ENCODE results near the gene MFSD6. TPM values are rescaled to one million over a fixed set of nuclear protein-coding genes. Genes with fewer than 3 reads are reported as not detected.

MFSD6 gene
- total and polyA plus RNA-seq, 2 of the 8 experiments (the other 6 are each of a cell fraction or from before 2014, with no cell fraction given) = 1.8 to 5.1 TPM

DNA sequence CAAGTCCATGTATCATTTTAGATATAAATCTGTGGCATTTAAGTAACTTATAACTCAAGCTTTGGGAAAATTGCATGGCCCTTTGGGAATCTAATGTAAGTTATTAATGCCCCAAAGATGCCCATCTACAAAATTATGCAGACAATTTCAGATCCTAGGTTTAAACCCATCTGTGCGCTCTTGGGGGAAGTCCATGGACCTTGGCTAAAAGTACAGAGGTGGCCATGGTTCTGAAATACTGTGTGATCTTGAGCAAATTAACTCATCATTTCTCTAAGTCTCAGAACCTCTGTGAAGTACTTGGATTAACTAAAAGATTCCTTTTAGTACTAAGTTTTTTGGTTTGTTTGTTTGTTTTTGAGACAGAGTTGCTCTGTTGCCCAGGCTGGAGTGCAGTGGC, 45.3 kb upstream of the MFSD6 start:
- Histone ChIP-seq H2AK5ac (ENCODE audit: low read depth, low read length) (no peak overlapping the region), H4K91ac (replicated peaks; ENCODE audit: insufficient read length, low read length) (no peak overlapping the region), H4K5ac (ENCODE audit: insufficient read length, low read depth, low read length) (no peak overlapping the region), H3K4me3 (ENCODE audit: extremely low read depth in 1 of 4, insufficient read depth in 2 of 4, low read depth in 3 of 4, low read length in 4 of 4) (no peak overlapping the region), H3K4me2 (ENCODE audit: insufficient read depth in 1 of 2, low read depth in 2 of 2, low read length in 2 of 2) (no peak overlapping the region), H3K36me3 (ENCODE audit: control insufficient read depth in 2 of 4, insufficient read depth in 4 of 4, low read length in 3 of 4) (no peaks in the 10 kb centered on the region), H2BK5ac (ENCODE audit: low read depth, low read length) (no peak overlapping the region), H4K20me1 (replicated peaks in 1 of 2; ENCODE audit: control insufficient read depth in 1 of 2, insufficient read depth in 2 of 2, low read length in 2 of 2) (no peaks in the 10 kb centered on the region), H2BK20ac (ENCODE audit: low read length) (no peak overlapping the region), H2BK120ac (replicated peaks; ENCODE audit: low read depth, low read length) (no peak overlapping the region), H3K27me3 (replicated peaks in 1 of 4; ENCODE audit: control insufficient read depth in 3 of 4, extremely low read depth in 1 of 4, insufficient read depth in 3 of 4, low read length in 3 of 4) (no peaks in the 10 kb centered on the region), H3K23ac (ENCODE audit: insufficient read length) (no peak overlapping the region), H4K8ac (ENCODE audit: extremely low read depth, insufficient read depth, low read length) (no peak overlapping the region), H3K14ac (ENCODE audit: insufficient read length) (no peak overlapping the region), H3K79me1 (ENCODE audit: low read depth, low read length) (no peaks in the 10 kb centered on the region), H3K9me3 (ENCODE audit: insufficient read depth in 2 of 2, low read depth in 1 of 2, low read length in 1 of 2) (no peaks in the 10 kb centered on the region), H3K9ac (replicated peaks in 1 of 4; ENCODE audit: extremely low read depth in 1 of 4, low read depth in 3 of 4, low read length in 3 of 4) (no peak overlapping the region), H3K56ac (replicated peaks; ENCODE audit: insufficient read length, low read depth, low read length) (no peak overlapping the region), H3K27ac (ENCODE audit: low read depth, low read length) (no peak overlapping the region), H3K18ac (ENCODE audit: extremely low read depth, low read length) (no peak overlapping the region), H3K79me2 (ENCODE audit: control insufficient read depth in 1 of 2, insufficient read depth in 2 of 2, low read length in 2 of 2) (no peaks in the 10 kb centered on the region; a peak in 1 of 4 replicates), H3K4me1 (replicated peaks in 1 of 4; ENCODE audit: control insufficient read depth in 3 of 4, insufficient read depth in 4 of 4, low read length in 3 of 4) (no peaks in the 10 kb centered on the region), H2AFZ (ENCODE audit: low read length) (no peak overlapping the region), H2BK15ac (ENCODE audit: low read length) (no peak overlapping the region), H3K4ac (replicated peaks; ENCODE audit: insufficient read length, low read depth, low read length) (no peak overlapping the region), H3K23me2 (ENCODE audit: low read depth, low read length) (no peaks in the 10 kb centered on the region), H2BK12ac (ENCODE audit: low read depth, low read length) (no peak overlapping the region)
- ChIA-PET CTCF (ENCODE audit: partially characterized antibody) (no interaction called here), POLR2A (ENCODE audit: partially characterized antibody) (no interaction called here)
- DNase-seq (ENCODE audit: low read depth in 1 of 2, low spot score in 2 of 2) (no peak), FAIRE-seq (no peak)
- 85% methylated on average over 1 of the region's 1 CpG; no CpG with 5 or more reads in 1 of the 2 experiments for WGBS, 2 experiments (ENCODE audit: extremely low coverage in 1 of 2, insufficient coverage in 1 of 2, insufficient read length in 1 of 2, insufficient replicate concordance in 2 of 2, low coverage in 1 of 2, low lambda C conversion rate in 2 of 2, missing lambda C conversion rate in 1 of 2)
- TF ChIP-seq PHF8 (conservative IDR thresholded peaks at IDR 0.05; ENCODE audit: low read depth, low read length) (no peak), POU5F1 (IDR thresholded peaks at IDR 0.05; ENCODE audit: low read depth, low read length) (no peak), HDAC6 (IDR thresholded peaks at IDR 0.05; ENCODE audit: low read depth, low read length) (no peak), JUN (IDR thresholded peaks at IDR 0.05; ENCODE audit: low read depth, low read length) (no peak), TCF12 (IDR thresholded peaks at IDR 0.05; ENCODE audit: low read depth, low read length) (no peak), JUND (IDR thresholded peaks at IDR 0.05; ENCODE audit: low read length) (no peak), SAP30 (IDR thresholded peaks at IDR 0.05; ENCODE audit: insufficient read depth, insufficient replicate concordance, low read length) (no peak), RAD21 (IDR thresholded peaks at IDR 0.05 in 1 of 2, conservative IDR thresholded peaks at IDR 0.05 in 1 of 2; ENCODE audit: low read depth in 2 of 2, low read length in 2 of 2) (no peak), EZH2 (IDR thresholded peaks at IDR 0.05; ENCODE audit: low read depth, low read length, severe bottlenecking) (no peak)
